ENCODE data around the gene EYA3. TPM values are rescaled to one million over a fixed set of nuclear protein-coding genes. Genes with fewer than 3 reads are reported as not detected.

The EYA3 gene
- total RNA-seq, 1 donor from 2014 or later, result 16.9 TPM

DNA sequence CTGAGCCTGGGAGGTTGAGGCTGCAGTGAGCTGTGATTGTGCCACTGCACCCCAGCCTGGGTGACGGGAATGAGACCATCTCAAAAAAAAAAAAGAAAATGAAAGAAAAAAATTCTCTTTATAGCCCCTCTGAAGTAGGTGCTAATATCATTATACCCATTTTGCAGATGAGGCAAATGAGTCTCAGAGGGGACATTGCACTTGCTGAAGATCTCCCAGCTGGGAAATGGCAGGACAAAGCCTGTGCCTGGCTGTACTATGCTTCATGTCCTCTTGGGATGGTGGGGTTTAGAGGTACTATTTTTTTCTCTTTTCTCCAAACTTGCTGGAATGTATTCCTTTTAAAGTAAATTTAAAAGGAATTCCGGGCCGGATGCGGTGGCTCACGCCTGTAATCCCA lies 152.0 kb downstream of the EYA3 start:
- H3K9me3 ChIP-seq (replicated peaks), result no peaks in the 10 kb centered on the region
- no peak for DNase-seq
- H3K27me3 ChIP-seq (ENCODE audit: low read depth), result peaks cover 33% of the 10 kb centered on the region
- no peaks in the 10 kb centered on the region for H3K36me3 ChIP-seq
- intact Hi-C loops (cut with micrococcal nuclease), result no loop called here
- TF ChIP-seq, protein P1, sequence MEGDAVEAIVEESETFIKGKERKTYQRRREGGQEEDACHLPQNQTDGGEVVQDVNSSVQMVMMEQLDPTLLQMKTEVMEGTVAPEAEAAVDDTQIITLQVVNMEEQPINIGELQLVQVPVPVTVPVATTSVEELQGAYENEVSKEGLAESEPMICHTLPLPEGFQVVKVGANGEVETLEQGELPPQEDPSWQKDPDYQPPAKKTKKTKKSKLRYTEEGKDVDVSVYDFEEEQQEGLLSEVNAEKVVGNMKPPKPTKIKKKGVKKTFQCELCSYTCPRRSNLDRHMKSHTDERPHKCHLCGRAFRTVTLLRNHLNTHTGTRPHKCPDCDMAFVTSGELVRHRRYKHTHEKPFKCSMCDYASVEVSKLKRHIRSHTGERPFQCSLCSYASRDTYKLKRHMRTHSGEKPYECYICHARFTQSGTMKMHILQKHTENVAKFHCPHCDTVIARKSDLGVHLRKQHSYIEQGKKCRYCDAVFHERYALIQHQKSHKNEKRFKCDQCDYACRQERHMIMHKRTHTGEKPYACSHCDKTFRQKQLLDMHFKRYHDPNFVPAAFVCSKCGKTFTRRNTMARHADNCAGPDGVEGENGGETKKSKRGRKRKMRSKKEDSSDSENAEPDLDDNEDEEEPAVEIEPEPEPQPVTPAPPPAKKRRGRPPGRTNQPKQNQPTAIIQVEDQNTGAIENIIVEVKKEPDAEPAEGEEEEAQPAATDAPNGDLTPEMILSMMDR (IDR thresholded peaks at IDR 0.05; ENCODE audit: borderline replicate concordance), result no peak
- H3K4me1 ChIP-seq, result peaks cover 13% of the 10 kb centered on the region
- H3K27ac ChIP-seq (replicated peaks), result no peak overlapping the region
- H3K4me3 ChIP-seq, result no peak overlapping the region

DNA sequence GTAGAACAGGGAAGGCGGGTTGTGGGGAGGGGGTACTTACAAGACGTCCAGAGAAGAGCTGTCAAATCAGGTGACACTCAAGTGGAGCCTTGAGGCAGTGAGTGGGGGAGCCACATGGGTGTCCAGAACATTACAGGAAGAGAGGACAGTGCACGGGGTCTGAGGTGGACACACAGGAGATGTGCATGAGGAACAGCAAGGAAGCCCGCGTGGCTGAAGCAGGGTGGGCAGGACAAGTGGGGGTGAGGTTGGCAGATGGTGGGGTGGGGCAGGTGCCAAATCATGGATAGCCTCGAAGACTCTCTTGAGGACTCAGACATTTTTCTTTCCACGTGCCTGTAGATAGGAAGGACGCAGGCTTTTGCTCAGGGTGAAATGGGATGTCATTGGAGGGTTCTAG lies 152.7 kb downstream of the EYA3 start:
- H3K9me3 ChIP-seq (replicated peaks), result no peaks in the 10 kb centered on the region
- H3K36me3 ChIP-seq, result no peaks in the 10 kb centered on the region
- TF ChIP-seq, protein P1 (IDR thresholded peaks at IDR 0.05; ENCODE audit: borderline replicate concordance), result no peak
- no peak for DNase-seq
- no peak overlapping the region for H3K4me3 ChIP-seq
- intact Hi-C loops (cut with micrococcal nuclease), result no loop called here
- H3K4me1 ChIP-seq, result peaks cover 12% of the 10 kb centered on the region
- peaks cover 33% of the 10 kb centered on the region for H3K27me3 ChIP-seq (ENCODE audit: low read depth)
- H3K27ac ChIP-seq (replicated peaks), result no peak overlapping the region

GRCh38 chr1:27934818-27935549 lies 153.4 kb downstream of the EYA3 start, which contains the start of gene SMPDL3B:
TSS of gene SMPDL3B (plus strand) at chr1:27935000. CDS start at chr1:27935184, 184 bp downstream.
- Histone ChIP-seq H3K36me3 (no peaks in the 10 kb centered on the region), H3K4me3 (no peak within 1 kb of the TSS), H3K9me3 (replicated peaks) (no peaks in the 10 kb centered on the region), H3K27ac (replicated peaks) (no peak within 1 kb of the TSS), H3K4me1 (peaks cover 8% of the 10 kb centered on the region), H3K27me3 (ENCODE audit: low read depth) (peaks cover 33% of the 10 kb centered on the region)
- intact Hi-C loops (cut with micrococcal nuclease), result no loop called here
- DNase-seq, result no peak
- TF ChIP-seq, protein P1 (IDR thresholded peaks at IDR 0.05; ENCODE audit: borderline replicate concordance), result no peak

GRCh38 chr1:27931759-27932158 lies 156.7 kb downstream of the EYA3 start:
- DNase-seq, result no peak
- Histone ChIP-seq H3K4me3 (no peak overlapping the region), H3K9me3 (replicated peaks) (no peaks in the 10 kb centered on the region), H3K27ac (replicated peaks) (no peak overlapping the region), H3K36me3 (no peaks in the 10 kb centered on the region), H3K4me1 (peaks cover 8% of the 10 kb centered on the region), H3K27me3 (ENCODE audit: low read depth) (peaks cover 33% of the 10 kb centered on the region)
- intact Hi-C loops (cut with micrococcal nuclease), result no loop called here
- TF ChIP-seq, protein P1 (IDR thresholded peaks at IDR 0.05; ENCODE audit: borderline replicate concordance), result no peak

GRCh38 chr1:27931184-27931583 lies 157.2 kb downstream of the EYA3 start:
- Histone ChIP-seq H3K4me3 (no peak overlapping the region), H3K27ac (replicated peaks) (no peak overlapping the region), H3K36me3 (no peaks in the 10 kb centered on the region), H3K27me3 (ENCODE audit: low read depth) (peaks cover 30% of the 10 kb centered on the region), H3K9me3 (replicated peaks) (no peaks in the 10 kb centered on the region), H3K4me1 (peaks cover 8% of the 10 kb centered on the region)
- intact Hi-C loops (cut with micrococcal nuclease), result no loop called here
- DNase-seq, result no peak
- TF ChIP-seq, protein P1 (IDR thresholded peaks at IDR 0.05; ENCODE audit: borderline replicate concordance), result no peak

Measured in left ventricle myocardium inferior (tissue), 1 donor.